Umbilical cord (tissue), 2 donors: Measurements from ENCODE around the gene TKT. TPM values are rescaled to one million over a fixed set of nuclear protein-coding genes. Genes with fewer than 3 reads are reported as not detected.
"Not testable (repeated sequence)": the region's sequence is repeated elsewhere in the genome, so short reads cannot be mapped to it uniquely, and the experiment has no call there.

Experiments
- DNase-seq: peaks from one replicate; pipeline ENCODE4 v3.0.0-alpha.2; 2015; ENCODE audit warnings: low spot score
- total RNA-seq: library from RNA; depleted of rRNA; stranded (reverse); fragments of >200 nt; gene quantifications from one replicate; pipeline ENCODE4 v1.2.3, GENCODE V29; 2014; ENCODE audit warnings: low replicate concordance; ENCODE audit not compliant: insufficient read depth

The TKT gene, protein sequence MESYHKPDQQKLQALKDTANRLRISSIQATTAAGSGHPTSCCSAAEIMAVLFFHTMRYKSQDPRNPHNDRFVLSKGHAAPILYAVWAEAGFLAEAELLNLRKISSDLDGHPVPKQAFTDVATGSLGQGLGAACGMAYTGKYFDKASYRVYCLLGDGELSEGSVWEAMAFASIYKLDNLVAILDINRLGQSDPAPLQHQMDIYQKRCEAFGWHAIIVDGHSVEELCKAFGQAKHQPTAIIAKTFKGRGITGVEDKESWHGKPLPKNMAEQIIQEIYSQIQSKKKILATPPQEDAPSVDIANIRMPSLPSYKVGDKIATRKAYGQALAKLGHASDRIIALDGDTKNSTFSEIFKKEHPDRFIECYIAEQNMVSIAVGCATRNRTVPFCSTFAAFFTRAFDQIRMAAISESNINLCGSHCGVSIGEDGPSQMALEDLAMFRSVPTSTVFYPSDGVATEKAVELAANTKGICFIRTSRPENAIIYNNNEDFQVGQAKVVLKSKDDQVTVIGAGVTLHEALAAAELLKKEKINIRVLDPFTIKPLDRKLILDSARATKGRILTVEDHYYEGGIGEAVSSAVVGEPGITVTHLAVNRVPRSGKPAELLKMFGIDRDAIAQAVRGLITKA
- 76.1 TPM for total RNA-seq

DNA sequence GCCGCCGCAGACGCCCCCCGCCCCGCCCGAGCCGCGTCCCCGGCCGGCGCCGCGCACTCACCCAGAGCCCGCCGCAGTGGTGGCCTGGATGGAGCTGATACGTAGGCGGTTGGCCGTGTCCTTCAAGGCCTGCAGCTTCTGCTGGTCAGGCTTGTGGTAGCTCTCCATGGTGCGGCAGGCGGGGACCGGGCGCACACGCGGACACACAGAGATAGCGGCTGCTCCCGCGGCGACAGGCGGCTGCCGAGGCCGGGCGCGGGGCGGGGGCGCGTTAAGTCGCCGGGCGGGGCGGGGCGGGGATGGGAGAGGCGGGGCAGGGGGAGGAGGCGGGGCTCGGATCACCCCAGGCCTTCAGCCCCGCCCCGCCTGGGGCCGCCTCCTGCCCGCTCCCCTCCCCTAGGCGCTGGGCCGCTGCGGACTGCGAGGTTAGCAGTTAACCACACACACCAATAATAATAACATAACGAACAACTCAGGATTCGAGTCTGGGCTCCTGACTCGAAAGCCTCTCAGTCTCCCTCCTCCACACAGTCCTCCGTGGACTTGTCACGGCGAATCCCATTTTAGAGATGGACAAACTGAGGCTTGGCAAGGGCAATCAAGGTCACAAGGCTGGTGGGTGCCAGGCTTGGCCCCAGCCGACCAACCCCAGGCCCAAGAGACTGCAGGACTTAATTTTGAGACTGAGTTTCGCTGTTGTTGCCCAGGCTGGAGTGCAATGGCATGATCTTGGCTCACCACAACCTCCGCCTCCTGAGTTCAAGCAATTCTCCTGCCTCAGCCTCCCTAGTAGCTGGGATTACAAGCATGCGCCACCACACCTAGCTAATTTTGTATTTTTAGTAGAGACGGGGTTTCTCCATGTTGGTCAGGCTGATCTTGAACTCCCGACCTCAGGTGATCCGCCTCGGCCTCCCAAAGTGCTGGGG lies at the start of gene TKT:
Gene TKT (minus strand): TSS at position 248 of the 929 bp plus-strand sequence. CDS start 80 bp downstream, at position 168.
- DNase-seq, result peak; percentile 86

DNA sequence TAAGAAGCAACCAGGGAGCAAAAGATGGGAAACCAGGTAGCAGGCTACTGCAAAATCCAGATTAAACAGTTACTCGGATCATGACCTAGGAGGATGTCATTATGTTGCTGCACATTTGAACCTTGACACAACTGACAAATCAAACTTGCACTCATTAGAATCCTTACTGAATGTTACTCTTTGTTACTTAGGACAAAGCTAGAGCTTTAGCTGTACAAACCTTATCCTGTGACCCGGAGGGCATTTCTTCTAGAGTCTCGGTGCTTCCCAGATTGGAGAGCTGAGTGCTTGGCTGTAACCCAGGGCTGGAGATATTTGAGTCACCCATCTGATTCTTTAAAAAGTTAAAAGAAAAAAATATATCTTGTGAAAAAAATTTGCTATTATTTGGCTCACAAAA lies 48.1 kb upstream of the TKT start:
- DNase-seq, result no peak

DNA sequence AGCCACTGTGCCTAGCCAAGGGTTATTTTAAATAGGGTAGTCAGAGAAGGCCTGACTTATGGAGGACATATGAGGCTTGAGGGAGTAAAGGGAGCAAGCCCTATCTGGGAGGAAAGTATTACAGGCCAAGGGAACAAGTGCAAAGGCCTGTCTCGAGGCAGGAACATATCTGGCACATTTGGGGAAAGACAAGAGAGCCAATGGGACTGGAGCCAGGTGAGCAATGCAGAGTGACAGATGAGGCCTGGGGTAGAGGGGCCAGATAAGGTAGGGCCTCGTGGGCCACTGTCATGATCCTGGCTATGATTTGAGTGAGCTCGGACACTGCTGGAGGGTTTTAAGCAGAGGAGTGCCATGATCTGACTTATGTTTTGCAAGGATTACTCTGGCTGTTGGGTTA lies 47.7 kb upstream of the TKT start:
- DNase-seq, result no peak

DNA sequence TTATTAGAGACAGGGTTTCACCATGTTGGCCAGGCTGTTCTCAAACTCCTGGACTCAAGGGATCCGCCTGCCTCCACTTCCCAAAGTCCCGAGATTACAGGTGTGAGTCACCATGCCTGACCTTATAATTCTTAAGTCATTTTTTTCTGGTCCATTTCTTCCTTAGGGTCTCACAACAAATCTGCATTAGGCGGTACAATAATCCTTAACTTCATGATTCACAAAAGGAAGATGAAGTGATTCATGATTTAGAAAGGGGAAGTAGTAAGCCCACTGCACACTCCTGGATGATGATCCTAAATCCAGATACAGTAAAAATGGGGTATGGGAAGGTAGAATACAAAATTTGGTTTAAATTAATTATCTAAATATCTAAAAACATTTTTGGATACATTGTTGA lies 45.0 kb upstream of the TKT start:
- no peak for DNase-seq

DNA sequence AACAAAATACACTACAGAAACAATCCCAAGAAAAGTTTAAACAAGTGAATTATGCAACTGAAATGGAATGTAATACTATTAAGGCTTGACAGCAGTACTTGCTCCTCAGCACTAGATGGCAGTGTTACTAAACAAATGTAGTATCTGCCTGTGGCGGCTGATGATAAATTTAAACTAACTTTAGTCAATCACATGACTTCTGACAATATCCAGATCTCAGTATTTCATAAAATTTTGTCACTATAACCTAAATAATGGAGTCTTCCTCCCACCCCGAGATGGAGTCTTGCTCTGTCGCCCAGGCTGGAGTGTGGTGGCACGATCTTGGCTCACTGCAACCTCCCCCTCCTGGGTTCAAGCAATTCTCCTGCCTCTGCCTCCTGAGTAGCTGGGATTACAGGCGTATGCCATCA lies 43.8 kb upstream of the TKT start:
- DNase-seq, result peak; percentile 78

DNA sequence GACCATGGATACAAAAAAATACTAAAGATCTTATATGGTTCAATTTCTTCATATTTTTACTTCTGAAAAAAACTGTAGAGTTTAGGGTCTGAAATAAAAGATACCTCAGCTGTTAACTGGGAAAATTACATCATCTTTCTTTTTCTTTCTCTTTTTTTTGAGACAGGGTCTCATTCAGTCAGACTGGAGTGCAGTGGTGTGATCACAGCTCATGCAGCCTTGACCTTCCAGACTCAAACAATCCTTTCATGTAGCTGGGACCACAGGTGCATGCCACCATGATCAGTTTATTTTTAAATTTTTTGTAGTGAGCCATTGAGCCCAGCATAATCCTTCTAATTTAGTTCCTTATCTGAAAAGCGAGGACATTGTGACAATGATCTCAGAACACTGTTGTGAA lies 39.6 kb upstream of the TKT start:
- no peak for DNase-seq

DNA sequence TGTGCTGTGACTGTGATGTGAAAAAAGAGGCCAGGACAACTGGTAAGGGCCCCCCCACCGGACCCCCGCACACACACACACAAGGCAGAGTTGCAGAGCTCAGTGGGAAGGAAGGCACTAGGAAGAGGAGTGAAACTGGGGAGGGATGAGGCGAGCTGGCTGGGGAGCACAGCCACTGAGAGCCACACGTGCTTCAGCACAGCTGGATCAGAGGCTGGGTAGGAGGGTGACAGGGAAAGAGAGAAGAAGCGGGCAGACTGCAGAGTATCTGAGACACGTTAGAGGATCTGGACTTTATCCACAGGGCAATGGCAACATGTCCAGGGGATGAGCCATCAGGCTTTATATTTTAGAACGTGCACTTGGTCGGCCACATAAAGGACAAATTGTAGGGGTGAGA lies 38.0 kb upstream of the TKT start:
- no peak for DNase-seq

DNA sequence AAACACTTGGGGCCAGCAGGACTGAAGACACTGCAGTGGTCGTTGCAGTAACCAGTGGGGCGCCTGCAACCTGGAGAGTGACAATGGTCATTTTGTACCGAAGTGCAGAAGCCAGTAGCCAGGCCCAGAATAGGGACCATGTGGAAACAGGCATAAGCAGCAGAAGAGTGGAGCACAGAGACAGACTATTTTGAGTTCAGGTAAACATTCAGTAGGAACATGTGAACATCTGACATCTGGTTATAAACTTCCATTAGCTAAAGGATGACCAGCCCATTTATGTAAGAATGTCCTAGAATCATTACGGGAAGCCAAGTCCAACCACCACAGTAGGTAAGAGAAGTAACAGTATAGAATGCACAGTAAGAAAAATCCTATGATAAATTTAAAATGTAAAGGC lies 32.4 kb upstream of the TKT start:
- DNase-seq, result no peak

DNA sequence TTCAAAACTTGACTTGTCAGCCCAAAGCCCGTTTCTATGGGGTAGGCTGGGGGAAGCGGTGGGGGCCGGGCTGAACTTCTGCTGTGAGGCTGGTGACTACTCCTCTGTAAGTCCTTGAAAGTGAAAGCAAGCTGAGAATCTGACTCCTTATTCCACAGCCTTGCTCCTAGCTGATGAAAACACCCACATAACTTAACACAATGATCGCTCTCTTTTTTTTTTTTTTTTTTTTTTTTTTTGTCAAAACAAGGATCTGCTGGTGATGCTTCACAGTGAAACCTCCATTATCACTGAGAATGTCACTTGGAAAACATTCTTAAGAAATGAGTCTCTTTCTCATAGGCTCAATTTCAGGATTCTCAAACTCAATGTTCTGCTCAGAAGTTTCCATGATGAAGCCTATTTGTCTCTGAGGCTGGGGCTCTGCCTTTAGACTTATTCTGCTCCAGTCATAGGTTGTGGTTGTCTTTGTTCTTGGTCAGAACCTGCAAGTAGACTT lies 31.4 kb upstream of the TKT start:
- DNase-seq, result no peak

DNA sequence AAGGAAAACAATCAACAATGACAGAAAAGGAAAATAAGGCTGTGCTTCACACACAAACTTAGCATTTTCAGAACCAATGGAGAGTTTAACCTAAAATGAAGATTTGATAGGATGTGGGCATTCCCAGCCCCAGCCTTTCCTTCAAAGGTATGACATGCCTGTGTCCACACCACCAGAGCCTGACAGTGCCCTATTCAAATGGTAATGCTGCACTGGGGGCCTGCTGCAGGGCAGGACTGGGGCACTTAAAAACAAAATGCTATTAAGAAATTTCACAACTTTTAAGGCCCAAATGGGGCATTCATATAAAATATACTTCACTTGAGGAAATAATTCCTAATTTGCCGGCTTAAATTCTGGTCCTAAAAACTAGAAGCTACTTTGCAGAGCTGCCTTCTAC lies 30.9 kb upstream of the TKT start:
- no peak for DNase-seq

DNA sequence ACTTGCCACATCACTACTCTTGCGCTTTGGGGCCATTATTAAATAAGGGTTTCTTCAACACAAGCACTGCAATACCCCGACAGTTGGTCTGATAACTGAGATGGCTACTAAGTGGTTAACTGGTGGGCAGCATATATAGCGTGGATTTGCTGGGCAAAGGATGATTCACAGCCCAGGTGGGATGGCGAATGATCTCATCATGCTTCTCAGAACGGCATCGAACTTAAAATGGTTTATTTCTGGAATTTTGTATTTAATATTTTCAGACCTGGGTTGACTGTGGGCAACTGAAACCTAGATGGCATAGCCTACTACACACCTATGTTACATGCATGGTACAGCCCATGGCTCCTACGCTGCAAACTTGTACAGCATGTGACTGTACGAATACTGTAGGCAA lies 26.8 kb upstream of the TKT start:
- DNase-seq, result no peak

DNA sequence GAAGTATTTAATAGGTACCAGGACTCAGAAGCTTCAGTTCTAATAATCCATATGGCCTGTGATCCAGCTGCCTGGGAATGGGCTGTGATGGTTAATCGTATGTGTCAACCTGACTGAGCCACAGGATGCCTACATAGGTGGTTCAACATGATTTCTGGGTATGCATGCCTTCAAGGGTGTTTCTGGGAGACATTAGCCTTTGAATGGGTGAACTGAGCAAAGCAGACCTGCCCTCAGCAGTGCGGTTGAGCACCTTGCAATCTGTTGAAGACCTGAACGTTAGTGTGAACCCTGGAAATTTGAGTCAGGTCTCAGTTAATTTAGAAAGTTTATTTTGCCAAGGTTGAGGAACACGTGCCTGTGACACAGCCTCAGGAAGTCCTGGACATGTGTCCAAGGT lies 22.8 kb upstream of the TKT start:
- no peak for DNase-seq

DNA sequence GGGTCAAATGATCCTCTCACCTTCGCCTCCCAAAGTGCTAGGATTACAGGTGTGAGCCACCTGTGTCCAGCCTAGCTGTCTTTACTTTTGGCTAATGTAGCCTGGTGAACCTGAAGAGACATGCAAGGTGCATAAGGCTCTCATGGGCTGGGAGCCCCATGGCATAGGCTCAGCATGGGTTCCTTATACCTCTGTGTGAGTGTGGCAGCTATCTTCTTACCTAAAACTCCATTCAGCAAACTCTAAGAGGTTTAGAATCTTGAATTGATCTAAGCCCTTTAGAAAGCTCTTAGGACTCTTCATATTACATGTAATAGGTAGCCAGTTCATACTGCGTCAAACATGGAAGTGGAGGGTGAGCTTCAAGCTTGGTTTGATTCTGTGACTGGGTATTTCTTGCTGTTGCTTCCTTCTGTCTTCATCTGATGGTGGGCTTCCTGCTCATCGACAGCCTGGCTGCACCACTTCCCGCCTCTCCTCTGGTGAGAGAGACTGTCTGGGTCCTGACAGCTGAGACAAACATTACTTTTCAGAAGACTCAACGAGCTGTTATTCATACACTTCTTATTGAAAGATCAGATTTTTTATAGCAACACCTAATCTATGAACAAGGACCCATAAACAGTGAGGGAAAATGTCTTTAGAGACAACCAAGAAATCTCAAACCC lies 19.2 kb upstream of the TKT start:
- DNase-seq, result no peak

DNA sequence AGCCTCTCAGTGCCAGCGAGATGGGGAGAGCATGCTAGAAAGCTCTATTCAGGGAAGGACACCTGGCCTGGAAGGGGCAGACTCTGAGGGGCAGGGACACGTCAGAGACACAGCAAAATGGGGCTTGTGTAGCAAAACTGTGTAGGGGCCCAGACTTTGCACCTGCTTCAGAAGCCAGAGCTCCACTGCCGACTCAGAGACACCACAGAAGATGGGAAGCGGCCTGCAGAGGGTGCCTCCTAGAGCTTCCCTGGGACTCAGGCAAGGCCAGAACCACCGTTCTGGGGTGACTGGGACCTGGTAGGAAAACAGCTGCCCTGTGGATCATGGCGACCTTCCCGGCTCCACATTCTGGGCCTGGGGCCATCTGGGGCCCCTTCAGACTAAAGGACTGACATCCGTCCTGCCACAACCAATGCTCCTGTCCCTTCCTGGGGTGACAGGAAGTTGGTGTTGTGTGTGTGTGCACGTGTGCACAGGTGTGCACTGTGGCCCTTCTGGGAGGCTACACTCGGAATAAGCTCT lies 17.4 kb upstream of the TKT start:
- no peak for DNase-seq

DNA sequence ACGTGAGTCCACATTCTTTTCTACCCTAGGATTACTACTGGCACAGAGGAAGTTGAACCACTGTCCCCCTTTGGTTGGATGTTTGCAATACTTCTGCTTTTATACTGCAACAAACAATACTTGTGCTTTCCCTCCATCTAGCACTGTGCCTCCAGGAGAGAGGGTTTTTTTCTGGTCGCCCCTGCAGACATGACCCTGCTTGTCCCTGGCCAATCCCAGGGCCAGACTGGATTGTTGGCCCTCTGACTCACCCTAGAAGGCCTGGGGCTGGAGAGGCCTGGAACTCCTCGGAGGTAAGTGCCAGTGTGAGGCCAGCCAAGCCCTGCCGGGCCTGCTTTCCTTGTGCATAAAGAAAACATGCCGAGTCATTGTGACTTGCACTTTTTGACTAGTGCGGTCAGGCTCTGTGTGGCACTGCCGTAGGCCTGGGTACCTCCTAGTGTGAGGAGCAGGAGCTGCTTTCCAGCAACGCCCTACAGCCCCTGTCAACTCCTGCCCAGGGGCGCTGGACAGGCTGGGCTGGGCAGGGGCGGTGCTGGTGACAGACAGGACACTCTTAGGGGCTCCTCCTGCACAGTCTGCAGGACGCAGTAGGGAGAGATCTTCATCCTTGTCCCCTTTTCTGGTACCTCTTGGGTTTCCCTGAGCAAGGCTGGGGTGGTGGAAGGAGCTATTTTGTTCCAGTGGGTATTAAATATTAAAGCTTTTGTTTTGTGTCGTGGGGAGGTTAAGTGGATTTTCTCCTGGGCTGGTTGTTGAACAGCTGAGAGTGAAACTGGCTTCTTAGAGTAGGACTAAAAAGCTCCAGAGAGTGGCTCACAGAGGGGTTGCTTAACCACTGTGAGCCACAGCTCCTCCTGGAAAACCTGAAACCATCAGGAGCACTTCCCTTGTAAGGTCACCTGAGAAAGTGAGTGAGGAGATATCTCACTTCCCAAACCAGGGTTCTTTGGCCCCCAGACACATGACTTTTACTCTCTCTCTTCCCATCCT lies 14.4 kb upstream of the TKT start:
- peak; percentile 95 for DNase-seq

DNA sequence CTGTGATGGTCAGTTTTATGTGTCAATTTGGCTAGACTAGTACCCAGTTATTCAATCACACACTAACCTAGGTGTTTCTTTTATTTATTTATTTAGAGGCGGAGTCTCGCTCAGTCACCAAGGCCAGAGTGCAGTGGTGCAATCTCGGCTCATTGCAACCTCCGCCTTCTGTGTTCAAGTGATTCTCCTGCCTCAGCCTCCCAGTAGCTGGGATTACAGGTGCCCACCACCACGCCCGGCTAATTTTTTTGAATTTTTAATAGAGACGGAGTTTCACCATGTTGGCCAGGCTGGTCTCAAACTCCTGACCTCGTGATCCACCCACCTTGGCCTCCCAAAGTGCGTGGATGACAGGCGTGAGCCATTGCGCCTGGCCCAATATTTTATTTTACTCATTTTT lies 13.4 kb upstream of the TKT start:
- DNase-seq, result not testable (repeated sequence)

DNA sequence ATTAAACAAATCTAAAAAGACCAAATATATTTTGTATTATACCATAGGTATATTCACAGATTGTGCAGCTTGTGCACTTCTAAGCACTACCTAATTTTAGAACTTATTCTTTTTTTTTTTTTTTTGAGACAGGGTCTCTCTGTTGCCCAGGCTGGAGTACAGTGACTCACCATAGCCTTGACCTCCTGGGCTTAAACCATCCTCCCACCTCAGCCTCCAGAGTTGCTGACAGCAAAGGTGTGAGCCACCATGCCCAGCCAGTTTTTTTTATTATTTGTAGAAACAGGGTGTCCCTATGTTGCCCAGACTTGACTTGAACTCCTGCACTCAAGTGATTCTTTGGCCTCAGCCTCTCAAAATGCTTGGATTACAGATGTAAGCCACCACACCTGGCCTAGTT lies 11.9 kb upstream of the TKT start:
- no peak for DNase-seq

DNA sequence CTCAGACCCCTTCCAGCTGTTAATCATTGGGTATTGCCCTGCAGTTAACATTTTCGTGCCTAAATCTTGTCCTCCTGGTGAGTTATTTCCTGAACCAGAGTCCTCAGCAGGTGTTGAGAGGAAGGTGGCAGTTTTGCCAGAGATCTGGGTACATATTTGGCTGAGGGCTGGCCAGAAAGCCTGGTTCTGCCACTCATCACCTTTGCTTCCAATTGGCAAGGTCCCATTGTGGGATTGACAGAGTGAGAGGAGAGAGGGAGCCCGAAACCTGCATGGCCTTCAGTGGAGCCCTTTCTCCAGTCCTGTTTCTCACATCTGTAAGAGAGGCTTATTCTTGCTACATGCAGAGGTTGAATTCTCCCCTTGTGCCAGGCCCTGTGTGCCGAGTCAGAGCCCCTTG lies 8.9 kb upstream of the TKT start:
- no peak for DNase-seq

DNA sequence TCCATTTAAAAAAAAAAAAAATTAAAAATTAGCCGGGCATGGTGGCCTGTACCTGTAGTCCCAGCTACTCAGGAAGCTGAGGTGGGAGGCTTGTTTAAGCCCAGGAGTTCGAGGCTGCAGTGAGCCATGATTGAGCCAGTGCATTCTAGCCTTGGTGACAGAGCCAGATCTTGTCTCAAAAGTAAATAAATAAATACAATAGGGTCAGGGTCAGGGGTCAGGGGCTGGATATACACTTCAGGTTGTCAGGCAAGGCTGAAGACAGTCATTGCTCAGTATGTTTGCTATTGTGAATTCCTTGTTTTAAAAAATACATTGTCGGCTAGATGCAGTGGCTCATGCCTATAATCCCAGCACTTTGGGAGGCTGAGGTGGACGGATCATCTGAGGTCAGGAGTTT lies 8.1 kb upstream of the TKT start:
- DNase-seq, result no peak

DNA sequence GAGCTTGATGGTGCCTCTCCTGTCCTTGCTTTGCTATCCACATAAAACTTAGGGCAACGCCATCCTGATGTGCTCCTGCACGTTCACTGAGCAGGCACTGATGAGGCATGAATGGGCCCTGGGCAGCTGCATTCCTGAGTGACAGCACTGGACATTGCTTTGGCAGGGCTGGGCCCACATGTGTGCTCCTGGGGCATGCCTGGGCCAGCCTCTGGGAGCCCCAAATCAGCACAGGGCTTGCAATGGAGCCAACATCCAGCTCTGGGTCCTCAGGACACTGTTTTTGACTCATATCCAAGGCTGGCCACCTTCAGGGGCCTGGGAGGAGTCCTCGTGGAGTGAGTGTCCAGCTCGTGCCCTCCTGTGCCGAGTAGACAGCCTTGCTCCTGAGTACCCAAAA lies 5.9 kb upstream of the TKT start:
- no peak for DNase-seq
